GM12878 (cell line): ENCODE results near the gene CCSER2. TPM values are rescaled to one million over a fixed set of nuclear protein-coding genes. Genes with fewer than 3 reads are reported as not detected.

Source experiments
- ATAC-seq: fragments of 200-7000 bp; cut with Tn5 transposase; 3 replicates; pipeline ENCODE4 v1.9.1; 2020; ENCODE audit warnings: mild to moderate bottlenecking, moderate library complexity
- BruUV-seq: library from RNA; stranded (reverse); fragments of 400-500 nt; replicated peaks from 2 replicates; lab custom pipeline; 2021; lab: Mats Ljungman, UMichigan
- CTCF ChIA-PET: fragments of 300-600 bp; sonication (Branson Sonifier 250); formaldehyde crosslinking; extraction: SDS; loops from one replicate; lab custom pipeline; 2021; ENCODE audit warnings: inconsistent platforms; lab: Yijun Ruan, JAX
- POLR2A ChIA-PET: fragments of 350-600 bp; formaldehyde crosslinking; extraction: SDS; loops from one replicate; lab custom pipeline; 2021; ENCODE audit warnings: inconsistent platforms; lab: Charles Lee
- RAD21 ChIA-PET: fragments of 300-600 bp; sonication (Branson Sonifier 250); formaldehyde crosslinking; loops from one replicate; lab custom pipeline; 2023; ENCODE audit warnings: antibody characterized with exemption; ENCODE audit not compliant: unreplicated experiment; lab: Charles Lee
- SMC1A ChIA-PET: fragments of 300-600 bp; sonication (Branson Sonifier 250); formaldehyde crosslinking; loops from one replicate; lab custom pipeline; 2023; ENCODE audit not compliant: unreplicated experiment, uncharacterized antibody; lab: Charles Lee
- DNase-seq: peaks from one replicate; pipeline ENCODE4 v3.0.0-alpha.2; 2011; ENCODE audit warnings: low read depth, low spot score
- FAIRE-seq: peaks from 3 replicates; lab custom pipeline; 2011; peaks lifted over from hg19 to GRCh38; lab: Jason Lieb, UNC
- H2AFZ ChIP-seq: 2 replicates; pipeline ENCODE4 v1.6.0; 2011; ENCODE audit warnings: low read depth, low read length, control low read depth; ENCODE audit not compliant: control insufficient read depth
- H3K27ac ChIP-seq: 2 replicates; pipeline ENCODE4 v1.5.1; 2011; ENCODE audit warnings: control low read depth; ENCODE audit not compliant: control insufficient read depth, insufficient read depth
- H3K27me3 ChIP-seq, 2 experiments: replicated peaks in 1 of 2; 2 replicates each; pipeline versions ENCODE4 v1.6.0 to v1.6.1; 2011; ENCODE audit warnings: low read length in 1 of 2; ENCODE audit not compliant: control insufficient read depth in 2 of 2, insufficient read depth in 2 of 2
- H3K36me3 ChIP-seq, 2 experiments: 2 replicates each; pipeline ENCODE4 v1.5.1; 2011; ENCODE audit warnings: low read length in 1 of 2; ENCODE audit not compliant: control insufficient read depth in 2 of 2, insufficient read depth in 2 of 2
- H3K4me1 ChIP-seq: 2 replicates; pipeline ENCODE4 v1.6.1; 2011; ENCODE audit warnings: mild to moderate bottlenecking, low read length, moderate library complexity, mixed read lengths; ENCODE audit not compliant: control insufficient read depth, insufficient read depth
- H3K4me2 ChIP-seq: 2 replicates; pipeline ENCODE4 v1.6.0; 2011; ENCODE audit warnings: control low read depth; ENCODE audit not compliant: control insufficient read depth, insufficient read depth
- H3K4me3 ChIP-seq: fragments of 200-600 bp; sonication (generic); 2 replicates; pipeline ENCODE4 v1.5.1; 2016
- H3K79me2 ChIP-seq: 2 replicates; pipeline ENCODE4 v1.6.0; 2011; ENCODE audit warnings: low read length; ENCODE audit not compliant: control insufficient read depth, insufficient read depth
- H3K9ac ChIP-seq: 2 replicates; pipeline ENCODE4 v1.8.0; 2011; ENCODE audit warnings: low read length, control low read depth, mixed read lengths; ENCODE audit not compliant: control insufficient read depth, insufficient read depth
- H3K9me3 ChIP-seq: replicated peaks from 3 replicates; pipeline ENCODE4 v1.5.1; 2011; ENCODE audit warnings: mild to moderate bottlenecking, low read length; ENCODE audit not compliant: control insufficient read depth, insufficient read depth
- H4K20me1 ChIP-seq: 2 replicates; pipeline ENCODE4 v1.6.0; 2011; ENCODE audit not compliant: control insufficient read depth, insufficient read depth
- CHD2 ChIP-seq: IDR thresholded peaks from 2 replicates; pipeline ENCODE4 v1.6.1; 2011; ENCODE audit warnings: low read depth, low read length, improper control_type of control experiment, borderline replicate concordance
- KDM1A ChIP-seq: fragments of 200-600 bp; sonication (generic); IDR thresholded peaks from 2 replicates; pipeline ENCODE4 v1.6.1; 2016; ENCODE audit warnings: borderline replicate concordance
- NFYB ChIP-seq: IDR thresholded peaks from 2 replicates; pipeline ENCODE4 v1.6.1; 2011; ENCODE audit warnings: low read depth, mild to moderate bottlenecking, low read length, improper control_type of control experiment, moderate library complexity; ENCODE audit not compliant: insufficient read depth
- PAX5 ChIP-seq: IDR thresholded peaks from 2 replicates; pipeline ENCODE4 v1.6.1; 2011; ENCODE audit warnings: low read depth, low read length, borderline replicate concordance
- SP1 ChIP-seq: IDR thresholded peaks from one replicate; pipeline ENCODE4 v1.6.1; 2011; ENCODE audit warnings: low read depth, low read length
- SUZ12 ChIP-seq: fragments of 200-600 bp; sonication (generic); IDR thresholded peaks from one replicate; pipeline ENCODE4 v1.6.1; 2018; ENCODE audit warnings: antibody characterized with exemption, mild to moderate bottlenecking; ENCODE audit not compliant: unreplicated experiment
- WGBS: methylation state at CpG from one replicate; pipeline ENCODE4 v1.1.6; 2016; ENCODE audit warnings: low lambda C conversion rate; ENCODE audit not compliant: insufficient replicate concordance, insufficient coverage; ENCODE audit errors: missing lambda C conversion rate; 5-methylcytosine and 5-hydroxymethylcytosine counted together
- in situ Hi-C: fragments of 300-500 bp; cut with MboI; formaldehyde crosslinking; loops from 9 replicates; pipeline ENCODE4 v1.14.3; 2018; ENCODE audit warnings: mixed read lengths
- intact Hi-C: fragments of 100-400 bp; cut with micrococcal nuclease; formaldehyde crosslinking; loops from one replicate; pipeline ENCODE4 v1.14.2; 2022; ENCODE audit not compliant: unreplicated experiment
- polyA plus RNA-seq, 11 experiments: library from polyadenylated mRNA; depleted of rRNA in 4 of 11; unstranded in 6 of 11; stranded (reverse) in 5 of 11; fragments of >200 nt; fragmentation: Nextera tagmentation in 4 of 11; fragmentation: Illumina TruSeq in 1 of 11; extraction: Ambion mirVana in 4 of 11; extraction: Trizol in 1 of 11; gene quantifications; 1 replicate in 1 of 11; 2 replicates in 10 of 11; pipeline versions ENCODE4 v1.2.1 to v1.2.3, GENCODE V29; 2011 to 2016; ENCODE audit warnings: inconsistent platforms in 2 of 11, missing spikeins in 2 of 11, low read depth in 1 of 11
- total RNA-seq, 4 experiments: library from RNA; depleted of rRNA in 3 of 4; stranded (reverse); fragments of >200 nt in 3 of 4; fragmentation: Illumina TruSeq in 1 of 4; extraction: Trizol in 1 of 4; gene quantifications; 2 replicates each; pipeline versions ENCODE4 v1.2.1 to v1.2.3, GENCODE V29; 2013 to 2021
- TF ChIP-seq, protein P1 (sequence below): IDR thresholded peaks from 2 replicates; pipeline ENCODE4 v1.6.1; 2011; ENCODE audit warnings: low read depth, mild to moderate bottlenecking, low read length, moderate library complexity, borderline replicate concordance; ENCODE audit errors: extremely low read depth

The CCSER2 gene
- total and polyA plus RNA-seq, 10 of the 15 experiments (the other 5 are each of a cell fraction or from before 2014, with no cell fraction given), result 4.7 to 18.8 (median 13.2) TPM

DNA sequence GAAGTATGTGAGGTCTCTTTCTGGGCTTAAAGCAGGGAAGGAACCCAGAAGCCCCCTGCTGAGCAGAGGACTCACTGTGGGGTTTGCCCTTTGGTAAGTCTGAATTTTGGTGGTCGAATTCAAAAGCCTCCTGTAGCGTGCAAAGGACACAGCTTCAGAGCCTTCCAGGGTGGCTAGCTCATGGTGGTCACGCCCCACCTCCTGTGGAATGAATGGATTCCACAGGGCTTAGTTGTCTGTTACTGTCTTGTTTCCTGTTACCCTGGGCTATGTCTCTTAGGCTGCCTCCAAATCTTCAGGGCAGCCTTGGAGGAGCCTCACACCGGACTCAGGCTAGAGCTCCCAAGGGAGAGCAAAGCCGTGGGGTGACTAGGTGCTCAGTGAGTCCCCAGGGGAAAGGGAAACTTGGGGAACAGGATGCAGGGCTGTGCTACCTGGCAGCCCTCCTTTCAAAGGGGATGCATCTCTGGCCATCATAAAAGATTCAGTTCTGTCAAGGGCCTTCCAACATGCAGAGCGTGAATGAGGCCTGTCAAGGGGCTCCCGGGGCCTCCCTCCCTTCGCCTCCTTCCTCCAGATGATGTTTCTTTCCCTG, 211.7 kb downstream of the CCSER2 start:
- Histone ChIP-seq H3K9ac (no peak overlapping the region), H4K20me1 (no peaks in the 10 kb centered on the region), H3K4me1 (no peaks in the 10 kb centered on the region), H3K27ac (no peak overlapping the region), H3K9me3 (no peaks in the 10 kb centered on the region), H3K79me2 (no peaks in the 10 kb centered on the region), H3K4me2 (peak overlapping the region; percentile 77; the same call in 1 of the 2 replicates), H3K36me3 (no peaks in the 10 kb centered on the region), H3K27me3 (no peaks in the 10 kb centered on the region; a peak in 1 of 4 replicates), H2AFZ (no peak overlapping the region), H3K4me3 (no peak overlapping the region)
- ChIA-PET CTCF (interaction anchor here (0.6 to 8.2 kb wide), 27 partner anchors 8 to 371 kb away, joined by 3 to 228 read pairs (median 4); no protein-coding TSS in a partner anchor), SMC1A (interaction anchor here (0.6 to 7.3 kb wide), 8 partner anchors 8 to 274 kb away, joined by 3 to 72 read pairs (median 5); no protein-coding TSS in a partner anchor), RAD21 (interaction anchor here (0.8 to 1.5 kb wide), 10 partner anchors 9 to 276 kb away, joined by 3 to 5 read pairs (median 4); no protein-coding TSS in a partner anchor), POLR2A (no interaction called here)
- ATAC-seq (peak; percentile 13), FAIRE-seq (no peak), DNase-seq (no peak)
- TF ChIP-seq, protein P1, sequence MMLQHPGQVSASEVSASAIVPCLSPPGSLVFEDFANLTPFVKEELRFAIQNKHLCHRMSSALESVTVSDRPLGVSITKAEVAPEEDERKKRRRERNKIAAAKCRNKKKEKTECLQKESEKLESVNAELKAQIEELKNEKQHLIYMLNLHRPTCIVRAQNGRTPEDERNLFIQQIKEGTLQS, result no peak
- TF ChIP-seq CHD2, result no peak
- no peak for TF ChIP-seq SP1
- TF ChIP-seq KDM1A, result no peak
- no peak for TF ChIP-seq PAX5
- no peak for TF ChIP-seq SUZ12
- no peak for TF ChIP-seq NFYB
- in situ Hi-C loops, result loop anchor here (5.0 kb wide), 3 partner anchors 168 to 273 kb away; no protein-coding TSS in a partner anchor
- WGBS, result 4% methylated on average over 8 of the region's 8 CpGs
- intact Hi-C loops, result loop anchor here (1.0 kb wide), 2 partner anchors 73 to 176 kb away; no protein-coding TSS in a partner anchor
- no TSS peak for BruUV-seq
